Inflammatory macrophage treated with lipopolysaccharide for 4 hours (primary cell): ENCODE results near the gene IPMK.
"Not testable (repeated sequence)": the region's sequence is repeated elsewhere in the genome, so short reads cannot be mapped to it uniquely, and the experiment has no call there.

Experiments used
- DNase-seq: peaks from one replicate; pipeline ENCODE4 v3.0.0-alpha.2; 2020

IPMK gene

DNA sequence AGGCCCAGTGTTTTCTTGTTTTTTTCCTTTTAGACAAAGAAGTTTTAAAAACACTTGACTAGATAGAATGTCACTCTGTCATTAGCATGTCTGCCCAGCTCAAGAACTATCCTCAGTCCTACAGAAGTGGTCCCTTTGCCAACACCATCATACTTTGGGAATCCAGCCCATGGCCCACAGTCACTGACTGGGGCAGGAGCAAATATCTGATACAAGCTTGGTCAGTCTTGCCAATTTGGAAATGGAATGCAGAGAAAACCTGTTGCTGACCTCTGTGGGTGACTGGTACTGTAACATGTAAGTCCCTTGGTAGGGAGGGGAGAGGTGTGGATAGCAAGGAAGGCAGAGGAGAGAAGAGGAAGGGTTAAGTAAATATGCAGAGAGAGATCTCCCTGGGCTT, 47.8 kb downstream of the IPMK start:
- DNase-seq, result no peak

DNA sequence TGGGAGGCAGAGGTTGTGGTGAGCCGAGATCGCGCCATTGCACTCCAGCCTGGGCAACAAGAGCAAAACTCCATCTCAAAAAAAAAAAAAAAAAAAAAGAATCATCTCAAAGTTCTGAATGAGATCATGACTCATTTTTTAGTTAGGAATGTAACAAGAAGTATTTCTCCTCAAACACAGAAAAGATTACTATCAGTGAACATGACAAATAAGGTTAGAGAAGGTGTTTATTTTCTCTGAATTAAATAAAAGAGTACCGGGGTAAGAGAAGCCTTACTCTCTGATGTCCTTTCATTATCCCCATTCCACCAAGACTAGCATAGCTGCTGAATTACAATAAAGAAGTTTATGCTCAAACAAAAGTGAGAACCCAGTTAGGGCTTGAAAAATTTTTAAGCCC, 50.1 kb downstream of the IPMK start:
- DNase-seq, result no peak

DNA sequence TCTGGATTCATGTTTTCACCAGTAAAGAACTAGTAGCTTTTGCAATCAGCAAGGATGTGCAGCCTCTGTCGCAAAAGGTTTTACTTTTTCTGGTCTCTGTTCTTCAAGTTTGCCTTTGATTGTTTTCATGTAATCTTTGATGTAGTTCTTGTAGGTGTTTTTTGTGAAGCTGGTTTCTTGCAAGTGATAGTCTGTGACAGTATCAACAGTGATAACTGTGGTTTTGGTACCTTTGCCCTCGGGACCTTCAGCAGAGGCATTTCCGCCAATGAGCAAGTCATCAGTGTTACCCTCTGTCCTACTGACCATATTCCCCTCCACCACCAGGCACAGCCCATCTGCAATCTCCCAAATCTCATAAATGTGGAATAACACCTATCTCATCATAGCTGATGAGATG, 55.1 kb downstream of the IPMK start:
- no peak for DNase-seq

DNA sequence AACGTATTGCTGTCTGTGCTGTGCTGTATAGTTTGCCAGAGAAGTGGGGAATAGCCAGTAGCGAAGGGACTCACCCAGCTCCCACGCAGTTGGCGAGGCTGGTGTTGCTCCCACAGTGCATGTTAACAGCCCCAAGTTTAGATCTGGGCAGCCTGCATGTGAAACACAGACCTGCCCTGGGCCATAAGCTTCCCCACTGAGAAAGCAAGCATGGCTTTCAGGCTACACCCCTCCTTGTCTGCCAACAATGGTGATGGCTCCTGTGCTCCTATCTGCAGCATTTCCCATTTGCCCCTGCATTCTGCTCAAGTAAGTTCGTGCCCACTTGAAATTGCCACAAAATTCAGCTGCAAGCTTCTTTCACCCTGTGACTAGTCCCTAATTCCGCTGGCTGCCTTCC, 57.5 kb downstream of the IPMK start:
- no peak for DNase-seq

DNA sequence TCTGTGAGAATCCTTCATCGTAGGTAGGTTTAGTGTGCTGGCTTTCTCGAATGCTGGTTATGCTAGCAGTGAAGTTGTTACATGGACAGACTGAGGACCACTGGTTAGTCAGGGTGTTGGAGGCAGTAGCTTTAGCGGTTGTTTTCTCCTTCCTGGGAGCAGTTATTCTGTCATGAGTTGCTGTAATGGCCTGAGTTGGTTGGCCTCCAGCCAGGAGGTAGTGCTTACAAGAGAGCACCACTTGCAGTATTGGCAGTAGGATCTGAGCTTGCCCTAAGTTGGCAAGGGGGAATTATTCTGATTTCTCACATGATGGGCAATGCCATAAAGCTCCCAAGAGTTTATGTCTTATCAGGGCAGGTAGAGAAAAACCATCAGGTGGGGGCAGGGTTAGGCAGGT, 58.0 kb downstream of the IPMK start:
- no peak for DNase-seq

DNA sequence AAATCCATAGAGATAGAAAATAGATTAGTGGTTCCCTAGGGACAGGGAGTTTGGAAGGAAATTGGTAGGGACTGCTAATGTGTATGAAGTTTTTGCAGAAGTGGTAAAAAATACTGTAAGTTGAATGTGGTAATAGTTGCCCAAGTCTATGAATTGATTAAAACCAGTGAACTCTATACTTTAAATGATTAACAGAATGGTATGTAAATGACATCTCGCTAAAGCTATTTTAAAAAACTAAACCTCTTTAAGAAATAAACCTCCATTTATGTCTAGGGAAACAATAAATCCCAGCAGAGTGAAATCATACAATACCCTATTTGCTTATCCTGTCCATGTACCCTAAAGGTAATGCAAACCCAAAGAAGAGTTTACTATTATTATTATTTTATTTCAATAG, 61.4 kb downstream of the IPMK start:
- DNase-seq, result no peak

DNA sequence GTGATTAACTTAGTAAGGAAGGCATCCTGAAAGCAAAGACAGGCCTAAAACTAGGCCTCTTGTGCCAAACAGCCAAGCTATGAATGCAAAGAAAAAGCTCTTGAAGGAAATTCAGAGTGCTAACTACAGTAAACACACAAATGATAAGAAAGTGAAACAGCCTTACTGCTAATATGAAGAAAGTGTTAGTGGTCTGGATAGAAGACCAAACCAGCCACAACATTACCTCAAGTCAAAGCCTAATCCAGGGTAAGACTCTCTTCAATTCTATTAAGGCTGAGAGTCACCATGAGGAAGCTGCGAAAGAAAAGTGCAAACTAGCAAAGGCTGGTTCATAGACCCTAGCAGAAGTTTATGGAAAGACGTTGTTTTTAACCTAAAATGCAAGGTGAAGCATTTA, 66.0 kb downstream of the IPMK start:
- DNase-seq, result no peak

DNA sequence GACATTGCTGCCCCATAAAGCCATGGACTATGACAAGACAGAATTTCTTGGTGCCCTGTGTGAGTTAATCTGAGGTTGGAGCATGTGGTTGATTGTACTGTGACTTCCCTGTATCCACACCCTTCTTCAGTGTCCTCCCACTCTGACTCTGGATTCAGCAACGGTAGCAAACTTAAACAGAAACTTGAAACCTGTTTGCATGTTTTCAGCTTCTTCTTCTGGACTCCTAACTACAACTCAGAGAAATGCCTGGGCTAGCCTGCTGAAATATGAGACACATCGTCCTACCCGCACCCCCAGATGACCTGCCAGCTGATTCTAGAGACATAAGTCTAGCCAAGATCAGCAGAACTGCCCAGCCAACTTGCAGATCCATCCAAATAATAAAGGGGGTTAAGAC, 78.4 kb downstream of the IPMK start:
- peak; percentile 2 for DNase-seq

DNA sequence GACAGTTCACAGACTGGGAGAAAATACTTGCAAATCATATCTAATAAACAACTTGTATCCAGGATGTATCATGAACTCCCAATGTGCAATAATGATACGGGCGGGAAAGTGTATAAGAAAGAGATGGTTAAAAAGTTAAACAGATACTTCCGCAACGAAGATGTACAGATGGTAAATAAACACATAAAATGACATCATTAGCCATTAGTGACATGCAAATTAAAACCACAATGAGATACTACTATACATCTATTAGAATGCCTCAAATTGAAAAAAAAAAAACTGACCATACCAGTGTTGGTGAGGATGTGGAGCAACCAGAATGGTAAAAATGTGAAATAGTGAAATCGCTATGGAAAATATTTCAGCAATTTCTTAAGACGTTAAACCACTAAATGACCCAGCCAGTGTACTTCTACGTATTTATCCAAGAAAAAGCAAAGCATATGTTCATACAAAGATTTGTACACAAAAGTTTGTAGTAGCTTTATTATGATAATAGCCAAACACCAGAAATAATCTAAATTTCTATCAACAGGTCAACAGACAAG, 83.5 kb downstream of the IPMK start:
- DNase-seq, result no peak

DNA sequence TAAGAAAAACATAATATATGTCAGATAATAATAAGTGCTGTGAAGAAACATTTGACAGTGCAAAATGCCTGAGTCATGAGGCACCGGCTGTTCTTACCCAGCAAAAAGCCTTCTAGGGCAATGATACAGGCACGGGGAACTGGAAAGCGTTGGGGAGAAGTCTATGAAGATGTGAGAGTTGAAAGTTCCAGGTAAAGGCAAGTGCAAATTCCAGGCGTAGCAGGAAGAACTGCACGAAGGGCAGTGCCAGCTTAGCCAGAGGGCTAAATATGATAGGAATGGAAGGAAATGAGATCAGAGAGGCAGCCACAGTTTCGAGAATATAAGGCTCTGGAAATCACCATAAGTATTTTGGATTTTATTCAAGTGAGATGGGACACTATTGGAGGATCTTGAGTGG, 87.0 kb downstream of the IPMK start:
- DNase-seq, result no peak

DNA sequence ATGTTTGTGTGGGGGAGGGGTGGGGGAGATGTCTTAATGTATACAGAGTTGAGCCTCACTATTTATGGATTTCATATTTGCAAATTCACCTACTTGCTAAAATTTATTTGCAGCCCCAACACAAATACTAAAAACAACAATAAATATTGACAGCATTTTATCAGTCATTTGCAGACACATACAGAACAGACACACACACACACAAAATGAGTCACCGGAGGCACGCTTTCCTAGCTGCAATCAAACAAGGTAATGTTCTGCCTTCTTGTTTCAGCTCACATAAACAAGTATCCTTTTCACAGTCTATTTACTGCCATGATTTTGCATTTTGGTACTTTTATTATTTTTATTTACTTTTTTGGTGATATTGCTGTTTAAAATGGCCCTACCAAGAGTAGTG, 88.5 kb downstream of the IPMK start:
- no peak for DNase-seq

DNA sequence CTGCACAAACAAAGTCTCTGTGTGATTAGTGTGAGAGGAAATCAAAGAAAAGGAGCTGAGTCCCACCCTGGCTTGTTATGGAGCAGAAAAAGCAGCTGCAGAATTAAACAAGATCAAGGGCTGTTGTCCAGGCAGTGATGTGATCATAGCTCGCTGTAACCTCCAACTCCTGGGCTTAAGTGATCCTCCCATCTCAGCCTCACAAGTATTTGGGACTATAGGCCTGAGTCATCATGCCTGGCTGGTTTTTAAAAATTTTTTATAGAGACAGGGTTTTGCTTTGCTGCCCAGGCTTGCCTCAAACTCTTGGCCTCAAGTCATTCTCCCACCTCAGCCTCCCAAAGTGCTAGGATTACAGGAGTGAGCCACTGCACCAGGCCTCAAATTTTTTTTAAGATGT, 88.9 kb downstream of the IPMK start:
- DNase-seq, result no peak

DNA sequence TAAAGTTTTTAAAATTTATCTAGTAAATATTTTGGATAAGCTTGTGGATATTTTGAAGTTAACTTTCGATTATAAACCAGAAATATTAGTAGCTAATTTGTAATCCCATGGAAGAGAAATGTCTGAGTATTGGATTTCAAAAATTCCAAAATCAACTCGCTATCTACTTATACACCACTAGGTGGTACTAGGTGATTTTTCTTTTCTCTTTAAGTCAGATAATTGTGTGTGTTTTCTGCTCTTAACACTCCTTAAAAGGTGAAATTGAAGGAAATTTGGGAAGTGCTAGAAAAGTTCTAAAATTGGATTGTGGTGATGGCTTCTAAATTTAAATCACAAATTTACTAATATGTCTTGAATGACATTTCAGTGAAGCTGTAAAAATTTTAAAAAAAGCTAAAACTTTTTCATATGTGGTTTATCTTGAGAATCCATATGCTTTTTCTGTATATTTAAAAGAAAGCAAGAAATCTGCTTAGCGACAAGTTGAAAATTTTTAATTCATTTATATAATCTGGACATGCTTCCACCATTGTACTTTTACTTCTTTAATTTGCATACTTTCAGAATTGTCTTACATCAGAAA, 90.2 kb downstream of the IPMK start:
- peak; percentile 53 for DNase-seq

DNA sequence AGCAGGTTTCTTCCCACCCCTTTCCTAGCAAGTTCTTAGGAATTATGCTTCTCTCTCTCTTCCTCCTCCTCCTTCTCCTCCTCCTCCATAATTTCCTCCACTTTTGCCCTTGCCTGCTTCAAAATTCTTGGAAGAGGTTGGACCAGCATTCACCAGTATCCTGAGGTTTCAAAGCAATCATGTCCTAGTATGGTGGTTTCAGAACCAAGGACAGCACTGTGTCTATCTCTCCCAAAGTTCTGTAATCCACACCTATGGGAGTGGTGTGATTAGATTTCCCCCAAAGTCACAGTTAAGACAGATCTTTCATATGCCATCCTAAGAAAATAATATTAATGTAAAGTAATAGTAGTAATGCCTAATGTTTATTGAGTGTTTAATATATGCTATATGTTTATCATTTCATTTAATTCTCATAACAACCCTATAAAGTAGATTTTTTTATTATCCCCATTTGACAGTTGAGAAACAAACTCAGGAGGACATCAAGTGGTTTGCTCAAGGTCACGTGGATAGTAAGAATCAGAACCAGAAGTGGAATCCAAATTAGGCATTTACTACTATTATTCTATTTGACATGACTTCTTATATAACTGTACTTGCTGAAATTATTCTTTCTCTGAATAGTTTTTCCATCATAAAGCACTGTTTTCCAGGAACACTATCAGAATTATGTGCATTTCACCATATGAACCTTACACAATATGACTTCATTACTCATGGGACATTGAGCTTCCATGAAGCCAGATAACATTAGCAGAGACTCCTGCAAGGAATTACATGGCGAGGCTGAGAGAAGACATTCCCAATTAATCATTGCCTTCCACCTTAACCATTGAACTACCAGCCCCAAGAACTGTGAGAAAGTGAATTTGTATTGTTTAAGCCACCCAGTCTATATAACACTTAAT, 91.4 kb downstream of the IPMK start:
- DNase-seq, result no peak

DNA sequence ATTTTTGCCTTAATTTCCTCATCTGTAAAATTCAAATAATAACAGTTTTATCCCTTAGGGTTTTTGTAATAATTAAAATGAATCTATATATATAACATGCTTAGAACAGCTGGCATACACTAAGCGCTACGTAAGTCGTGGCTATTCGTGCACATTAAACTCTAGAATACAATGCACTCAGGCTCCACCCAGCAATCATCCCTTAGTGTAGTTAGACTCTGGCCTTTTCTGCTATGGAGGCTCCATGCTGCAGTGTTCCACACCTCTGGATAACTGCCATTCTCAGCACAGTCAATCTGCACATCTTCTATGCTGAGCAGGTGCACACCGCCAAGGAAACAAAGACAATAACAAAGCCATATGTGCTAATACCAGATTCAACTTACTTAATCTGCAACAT, 92.9 kb downstream of the IPMK start:
- no peak for DNase-seq

DNA sequence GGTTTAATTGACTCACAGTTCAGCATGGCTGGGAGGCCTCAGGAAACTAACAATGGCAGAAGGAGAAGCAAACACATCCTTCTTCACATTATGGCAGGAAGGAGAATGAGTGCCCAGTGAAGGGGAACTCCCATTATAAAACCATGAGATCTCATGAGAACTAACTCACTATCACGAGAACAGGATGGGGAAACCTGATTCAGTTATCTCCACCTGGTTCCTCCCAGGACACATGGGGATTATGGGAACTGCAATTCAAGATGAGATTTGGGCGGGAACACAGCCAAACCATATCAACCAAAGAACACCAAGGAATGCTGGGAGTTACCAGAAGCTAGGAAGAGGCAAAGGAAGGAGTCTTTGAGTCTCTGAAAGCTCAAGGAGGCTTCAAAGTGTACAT, 94.3 kb downstream of the IPMK start:
- DNase-seq, result peak; percentile 1

DNA sequence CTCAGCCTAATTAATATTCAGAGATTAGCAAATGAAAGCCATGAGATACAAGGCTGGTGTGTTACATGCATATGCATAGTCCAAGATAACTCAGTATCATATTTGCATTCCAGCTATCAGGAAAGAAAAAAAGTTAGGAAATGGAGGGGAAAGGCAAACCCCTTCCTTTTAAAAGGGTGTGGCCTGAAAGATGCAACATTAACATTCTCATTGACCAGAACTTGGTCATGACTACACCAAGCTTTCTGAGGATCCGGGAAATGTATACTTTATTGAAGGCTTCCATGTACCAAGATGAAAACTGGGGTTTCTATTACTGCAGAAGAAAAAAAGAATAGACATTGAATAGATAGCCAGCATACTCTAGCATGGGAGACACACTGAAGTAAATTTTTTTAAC, 96.5 kb downstream of the IPMK start:
- DNase-seq, result no peak

DNA sequence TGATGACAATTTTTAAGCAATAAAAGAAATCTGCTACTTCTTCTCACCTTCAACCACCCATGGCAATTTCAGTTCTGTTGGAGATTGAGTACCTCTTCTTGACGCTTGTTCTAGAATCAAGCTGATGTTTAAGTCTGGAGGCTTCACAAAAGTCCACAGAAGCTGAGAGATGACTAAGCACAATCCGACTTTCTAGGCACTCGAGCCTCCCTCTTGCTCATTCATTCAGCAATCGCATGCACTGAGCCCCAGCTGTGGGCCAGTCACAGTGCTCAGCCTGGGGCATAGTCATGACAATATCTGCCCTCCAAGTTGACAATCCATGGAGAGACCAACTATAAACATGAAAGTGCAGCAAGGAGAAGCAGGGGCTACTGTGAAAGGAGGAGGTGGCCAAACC, 103.2 kb downstream of the IPMK start:
- DNase-seq, result no peak

DNA sequence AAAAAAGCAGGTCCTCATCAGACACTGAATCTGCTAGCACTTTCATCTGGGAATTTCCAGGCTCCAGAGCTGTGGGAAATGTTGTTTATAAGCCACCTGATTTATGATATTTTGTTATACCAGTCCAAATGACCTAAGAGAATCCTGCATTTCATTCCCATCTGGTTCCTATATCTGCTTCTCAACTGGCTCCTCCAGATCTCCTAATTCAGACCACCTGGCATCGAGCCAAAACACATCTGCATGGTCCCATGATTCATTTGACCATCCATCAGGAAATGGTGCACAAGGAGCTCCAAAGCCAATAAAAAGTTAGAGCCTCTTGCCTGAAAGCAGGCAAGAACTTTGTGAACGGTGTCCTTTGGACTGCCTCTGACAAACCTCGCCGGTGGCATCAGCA, 108.9 kb downstream of the IPMK start:
- no peak for DNase-seq

DNA sequence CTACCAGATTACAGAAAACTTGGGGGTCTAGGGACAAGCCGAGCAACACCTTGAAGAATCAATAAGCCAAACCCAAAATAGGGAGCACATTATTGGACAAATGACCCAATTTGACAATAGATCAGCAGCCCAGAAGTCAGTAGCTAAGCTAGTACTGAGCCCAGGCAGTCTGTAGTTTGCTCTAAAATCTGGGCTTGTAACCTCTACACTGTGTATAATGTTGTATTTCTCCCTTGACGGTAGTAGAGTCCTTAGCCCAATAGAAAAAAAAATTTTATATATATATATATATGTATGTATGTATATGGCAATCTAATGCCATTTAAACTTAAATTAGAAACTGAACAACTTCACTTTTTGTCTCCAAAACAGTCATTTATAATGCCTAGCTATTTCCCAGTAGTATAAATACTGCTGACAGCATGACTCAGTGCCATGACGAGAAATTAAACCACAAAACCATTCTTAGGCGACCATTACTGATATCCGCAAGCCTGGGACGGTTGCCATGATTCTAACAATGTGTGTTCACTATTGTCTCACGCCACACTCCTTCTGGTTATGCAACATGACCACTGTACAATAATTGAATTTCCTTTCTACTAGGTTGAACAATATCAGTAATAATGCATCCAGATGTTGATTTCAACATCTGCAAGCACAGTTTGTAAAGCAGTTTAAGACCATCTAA, 110.5 kb downstream of the IPMK start:
- DNase-seq, result peak; percentile 4

DNA sequence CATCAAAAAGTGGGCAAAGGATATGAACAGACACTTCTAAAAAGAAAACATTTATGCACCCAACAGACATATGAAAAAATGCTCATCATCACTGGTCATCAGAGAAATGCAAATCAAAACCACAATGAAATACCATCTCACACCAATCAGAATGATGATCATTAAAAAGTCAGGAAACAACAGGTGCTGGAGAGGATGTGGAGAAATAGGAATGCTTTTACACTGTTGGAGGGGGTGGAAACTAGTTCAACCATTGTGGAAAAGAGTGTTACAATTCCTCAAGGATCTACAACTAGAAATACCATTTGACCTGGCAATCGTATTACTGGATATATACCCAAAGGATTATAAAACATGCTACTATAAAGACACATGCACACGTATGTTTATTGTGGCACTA, 111.8 kb downstream of the IPMK start:
- not testable (repeated sequence) for DNase-seq

DNA sequence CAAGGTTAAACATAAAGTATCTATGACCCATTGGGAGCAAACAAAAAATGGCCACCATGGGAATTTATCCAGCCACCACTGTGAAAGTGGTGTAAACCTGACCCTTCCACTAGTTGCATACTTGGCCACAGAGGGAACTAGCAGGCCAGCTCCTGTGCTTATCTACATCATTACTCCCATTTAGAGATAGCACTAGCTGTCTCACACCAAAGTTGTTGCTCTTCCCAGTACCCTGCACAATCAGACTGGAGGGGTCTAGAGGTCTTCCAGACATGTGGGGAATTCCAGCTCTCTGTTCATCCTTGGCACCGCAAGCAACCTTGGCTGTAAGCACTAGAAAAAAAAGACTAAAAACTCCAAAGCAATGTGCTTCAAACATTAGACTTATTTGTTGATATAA, 113.9 kb downstream of the IPMK start:
- no peak for DNase-seq

DNA sequence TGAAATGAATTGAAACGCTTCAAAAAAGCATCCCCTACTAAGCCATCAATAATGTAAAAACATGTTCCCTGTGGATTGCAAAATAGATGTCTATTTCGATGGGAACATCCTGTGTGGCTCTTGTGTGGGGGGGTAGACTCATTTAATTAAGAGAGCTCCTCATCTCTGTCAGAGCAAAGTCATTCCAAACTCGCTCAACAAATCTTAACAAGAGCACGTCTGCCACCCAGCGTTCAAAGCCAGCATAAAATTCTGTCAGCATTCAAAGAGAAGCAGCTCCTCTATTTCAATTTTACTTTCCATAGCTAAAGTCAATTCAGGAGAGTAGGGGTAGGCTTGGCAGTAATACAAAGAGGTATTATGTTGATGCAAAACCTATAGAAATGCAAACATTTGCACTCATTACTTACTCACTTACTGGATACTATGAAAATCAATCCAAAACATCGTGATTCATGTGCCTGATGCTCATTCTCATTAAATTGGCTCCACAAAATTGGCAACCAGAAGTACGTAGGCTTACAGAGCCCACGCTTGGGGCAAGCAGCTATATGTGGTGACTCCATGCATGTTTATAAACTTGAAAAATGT, 114.9 kb downstream of the IPMK start:
- peak; percentile 36 for DNase-seq

DNA sequence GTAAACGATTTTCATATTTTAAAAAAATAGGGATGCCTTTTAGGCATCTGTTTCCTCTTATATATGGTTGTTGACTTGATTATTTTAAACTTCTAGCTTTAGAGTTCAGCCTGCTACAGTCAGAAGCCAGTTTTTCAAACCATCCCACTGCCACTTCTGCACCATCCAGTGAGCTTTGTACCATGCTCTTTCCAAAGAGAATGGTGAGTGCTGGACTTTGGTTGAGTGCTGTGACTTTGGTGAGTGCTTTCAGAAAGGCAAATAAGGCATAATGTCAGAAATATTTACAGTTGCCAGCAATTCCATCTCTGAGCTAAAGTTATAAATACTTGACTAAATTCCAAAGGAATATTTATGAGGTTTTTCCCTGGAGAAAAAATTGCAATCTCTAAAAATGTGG, 117.4 kb downstream of the IPMK start:
- no peak for DNase-seq
